ENCODE results near the gene ZNF23. TPM values are rescaled to one million over a fixed set of nuclear protein-coding genes. Genes with fewer than 3 reads are reported as not detected.

Gene ZNF23
- total and polyA plus RNA-seq, 10 of the 15 experiments (the other 5 are each of a cell fraction or from before 2014, with no cell fraction given): 3.6 to 11.5 (median 8.7) TPM

GRCh38 chr16:71492786-71493185, 30.7 kb upstream of the ZNF23 start:
- ChIA-PET CTCF (interaction anchor here (1.1 to 2.5 kb wide), 3 partner anchors 80 to 118 kb away, joined by 4 to 6 read pairs (median 4); no protein-coding TSS in a partner anchor), POLR2A (no interaction called here), SMC1A (ENCODE audit: uncharacterized antibody, unreplicated experiment) (interaction anchor here (1.4 kb wide), 1 partner anchor 9 kb away, joined by 5 read pairs; no protein-coding TSS in a partner anchor), RAD21 (ENCODE audit: unreplicated experiment) (no interaction called here)
- WGBS (ENCODE audit: insufficient coverage, insufficient replicate concordance, low lambda C conversion rate, missing lambda C conversion rate): 30% methylated on average over 2 of the region's 2 CpGs
- Histone ChIP-seq H4K20me1 (ENCODE audit: control insufficient read depth, insufficient read depth) (no peaks in the 10 kb centered on the region), H3K27ac (ENCODE audit: control insufficient read depth, insufficient read depth) (no peak overlapping the region), H3K79me2 (ENCODE audit: control insufficient read depth, insufficient read depth, low read length) (no peaks in the 10 kb centered on the region), H3K9ac (ENCODE audit: control insufficient read depth, insufficient read depth, low read length) (no peak overlapping the region), H3K9me3 (replicated peaks; ENCODE audit: control insufficient read depth, insufficient read depth, low read length) (no peaks in the 10 kb centered on the region), H3K4me3 (no peak overlapping the region), H3K4me1 (ENCODE audit: control insufficient read depth, insufficient read depth, low read length) (no peaks in the 10 kb centered on the region), H2AFZ (ENCODE audit: control insufficient read depth, low read depth, low read length) (no peak overlapping the region), H3K36me3 (ENCODE audit: control insufficient read depth in 2 of 2, insufficient read depth in 2 of 2, low read length in 1 of 2) (no peaks in the 10 kb centered on the region), H3K4me2 (ENCODE audit: control insufficient read depth, insufficient read depth) (no peak overlapping the region), H3K27me3 (replicated peaks in 1 of 2; ENCODE audit: control insufficient read depth in 2 of 2, insufficient read depth in 2 of 2, low read length in 1 of 2) (no peaks in the 10 kb centered on the region)
- no peak for FAIRE-seq
- DNase-seq (ENCODE audit: low read depth, low spot score): no peak
- BruUV-seq (replicated peaks): no TSS peak
- ATAC-seq: peak; percentile 18; the same call in 1 of the 3 replicates
- in situ Hi-C loops (cut with MboI) (no loop called here), intact Hi-C loops (cut with micrococcal nuclease; ENCODE audit: unreplicated experiment) (no loop called here)
- TF ChIP-seq ZBTB33 (IDR thresholded peaks at IDR 0.05) (no peak), HDAC6 (IDR thresholded peaks at IDR 0.05; ENCODE audit: unreplicated experiment) (no peak)

- no peak overlapping the region for H3K4me3 ChIP-seq
- H3K27ac ChIP-seq (ENCODE audit: control insufficient read depth, insufficient read depth): no peak overlapping the region
- POLR2A ChIA-PET: no interaction called here
- no peak for DNase-seq (ENCODE audit: low read depth, low spot score)
- no peaks in the 10 kb centered on the region for H3K27me3 ChIP-seq (replicated peaks in 1 of 2; ENCODE audit: control insufficient read depth in 2 of 2, insufficient read depth in 2 of 2, low read length in 1 of 2)
- CTCF ChIA-PET: interaction anchor here (0.6 to 2.9 kb wide), 3 partner anchors 10 to 120 kb away, joined by 3 to 34 read pairs (median 10); no protein-coding TSS in a partner anchor
- BruUV-seq (replicated peaks): no TSS peak
- RAD21 ChIA-PET (ENCODE audit: unreplicated experiment): interaction anchor here (1.5 to 1.6 kb wide), 2 partner anchors 9 to 120 kb away, joined by 3 to 5 read pairs; no protein-coding TSS in a partner anchor
- H3K4me2 ChIP-seq (ENCODE audit: control insufficient read depth, insufficient read depth): no peak overlapping the region
- WGBS (ENCODE audit: insufficient coverage, insufficient replicate concordance, low lambda C conversion rate, missing lambda C conversion rate): 6% methylated on average over 3 of the region's 3 CpGs
- ATAC-seq: no peak
- H3K9me3 ChIP-seq (replicated peaks; ENCODE audit: control insufficient read depth, insufficient read depth, low read length): no peaks in the 10 kb centered on the region
- no peaks in the 10 kb centered on the region for H3K36me3 ChIP-seq (ENCODE audit: control insufficient read depth in 2 of 2, insufficient read depth in 2 of 2, low read length in 1 of 2)
- no peaks in the 10 kb centered on the region for H4K20me1 ChIP-seq (ENCODE audit: control insufficient read depth, insufficient read depth)
- H2AFZ ChIP-seq (ENCODE audit: control insufficient read depth, low read depth, low read length): no peak overlapping the region
- in situ Hi-C loops (cut with MboI): no loop called here
- FAIRE-seq: no peak
- intact Hi-C loops (cut with micrococcal nuclease; ENCODE audit: unreplicated experiment): no loop called here
- H3K79me2 ChIP-seq (ENCODE audit: control insufficient read depth, insufficient read depth, low read length): no peaks in the 10 kb centered on the region
- SMC1A ChIA-PET (ENCODE audit: uncharacterized antibody, unreplicated experiment): interaction anchor here (1.0 kb wide), 1 partner anchor 29 kb away, joined by 3 read pairs; the partner anchor contains the start of gene ZNF23
- no peak overlapping the region for H3K9ac ChIP-seq (ENCODE audit: control insufficient read depth, insufficient read depth, low read length)
- H3K4me1 ChIP-seq (ENCODE audit: control insufficient read depth, insufficient read depth, low read length): no peaks in the 10 kb centered on the region
- TF ChIP-seq RUNX3 (IDR thresholded peaks at IDR 0.05; ENCODE audit: low read length): no peak
- TF ChIP-seq ASH2L (IDR thresholded peaks at IDR 0.05; ENCODE audit: borderline replicate concordance, low read depth): no peak
- TF ChIP-seq EGR1 (IDR thresholded peaks at IDR 0.05; ENCODE audit: borderline replicate concordance in 1 of 2, low read depth in 2 of 2, low read length in 2 of 2): no peak
- TF ChIP-seq POU2F2 (IDR thresholded peaks at IDR 0.05; ENCODE audit: borderline replicate concordance, low read depth, low read length): no peak
- TF ChIP-seq SMAD1 (IDR thresholded peaks at IDR 0.05; ENCODE audit: low read depth, partially characterized antibody): no peak
- TF ChIP-seq RELB (IDR thresholded peaks at IDR 0.05; ENCODE audit: low read depth): no peak
- TF ChIP-seq POLR2AphosphoS5 (IDR thresholded peaks at IDR 0.05; ENCODE audit: low read length): no peak
- no peak for TF ChIP-seq ZNF24 (IDR thresholded peaks at IDR 0.05)
- no peak for TF ChIP-seq SRF (IDR thresholded peaks at IDR 0.05; ENCODE audit: low read depth in 2 of 2, low read length in 2 of 2)
- no peak for TF ChIP-seq TCF3 (IDR thresholded peaks at IDR 0.05; ENCODE audit: borderline replicate concordance, insufficient read depth, low read depth, low read length)
- no peak for TF ChIP-seq ELK1 (IDR thresholded peaks at IDR 0.05; ENCODE audit: low read depth, low read length)
These were observed 29.0 kb upstream of the ZNF23 start for GRCh38 chr16:71491054-71491453.

Measured in GM12878 (cell line).